ENCODE results near the gene NAV2. TPM values are rescaled to one million over a fixed set of nuclear protein-coding genes. Genes with fewer than 3 reads are reported as not detected.

The NAV2 gene
- total and polyA plus RNA-seq, 3 donors from 2014 or later = 3.4 to 6.0 (median 3.9) TPM

- Histone ChIP-seq H3K4me1 (no peaks in the 10 kb centered on the region), H3K4me3 (no peak overlapping the region), H3K27me3 (no peaks in the 10 kb centered on the region), H3K27ac (no peak overlapping the region), H3K9me3 (no peaks in the 10 kb centered on the region), H3K36me3 (ENCODE audit: low read depth, missing control alignments) (no peaks in the 10 kb centered on the region)
- 91 to 98% methylated on average over 4 of the region's 4 CpGs for WGBS, 2 donors
- intact Hi-C loops (cut with DNase I; ENCODE audit: low total_unique reads) = no loop called here
- no peak for DNase-seq
- TF ChIP-seq POLR2A (IDR thresholded peaks at IDR 0.05) = no peak
- TF ChIP-seq, protein P1, sequence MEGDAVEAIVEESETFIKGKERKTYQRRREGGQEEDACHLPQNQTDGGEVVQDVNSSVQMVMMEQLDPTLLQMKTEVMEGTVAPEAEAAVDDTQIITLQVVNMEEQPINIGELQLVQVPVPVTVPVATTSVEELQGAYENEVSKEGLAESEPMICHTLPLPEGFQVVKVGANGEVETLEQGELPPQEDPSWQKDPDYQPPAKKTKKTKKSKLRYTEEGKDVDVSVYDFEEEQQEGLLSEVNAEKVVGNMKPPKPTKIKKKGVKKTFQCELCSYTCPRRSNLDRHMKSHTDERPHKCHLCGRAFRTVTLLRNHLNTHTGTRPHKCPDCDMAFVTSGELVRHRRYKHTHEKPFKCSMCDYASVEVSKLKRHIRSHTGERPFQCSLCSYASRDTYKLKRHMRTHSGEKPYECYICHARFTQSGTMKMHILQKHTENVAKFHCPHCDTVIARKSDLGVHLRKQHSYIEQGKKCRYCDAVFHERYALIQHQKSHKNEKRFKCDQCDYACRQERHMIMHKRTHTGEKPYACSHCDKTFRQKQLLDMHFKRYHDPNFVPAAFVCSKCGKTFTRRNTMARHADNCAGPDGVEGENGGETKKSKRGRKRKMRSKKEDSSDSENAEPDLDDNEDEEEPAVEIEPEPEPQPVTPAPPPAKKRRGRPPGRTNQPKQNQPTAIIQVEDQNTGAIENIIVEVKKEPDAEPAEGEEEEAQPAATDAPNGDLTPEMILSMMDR (IDR thresholded peaks at IDR 0.05) = no peak
Measured at GRCh38 chr11:19862091-19862490, 149.5 kb downstream of the NAV2 start.

DNA sequence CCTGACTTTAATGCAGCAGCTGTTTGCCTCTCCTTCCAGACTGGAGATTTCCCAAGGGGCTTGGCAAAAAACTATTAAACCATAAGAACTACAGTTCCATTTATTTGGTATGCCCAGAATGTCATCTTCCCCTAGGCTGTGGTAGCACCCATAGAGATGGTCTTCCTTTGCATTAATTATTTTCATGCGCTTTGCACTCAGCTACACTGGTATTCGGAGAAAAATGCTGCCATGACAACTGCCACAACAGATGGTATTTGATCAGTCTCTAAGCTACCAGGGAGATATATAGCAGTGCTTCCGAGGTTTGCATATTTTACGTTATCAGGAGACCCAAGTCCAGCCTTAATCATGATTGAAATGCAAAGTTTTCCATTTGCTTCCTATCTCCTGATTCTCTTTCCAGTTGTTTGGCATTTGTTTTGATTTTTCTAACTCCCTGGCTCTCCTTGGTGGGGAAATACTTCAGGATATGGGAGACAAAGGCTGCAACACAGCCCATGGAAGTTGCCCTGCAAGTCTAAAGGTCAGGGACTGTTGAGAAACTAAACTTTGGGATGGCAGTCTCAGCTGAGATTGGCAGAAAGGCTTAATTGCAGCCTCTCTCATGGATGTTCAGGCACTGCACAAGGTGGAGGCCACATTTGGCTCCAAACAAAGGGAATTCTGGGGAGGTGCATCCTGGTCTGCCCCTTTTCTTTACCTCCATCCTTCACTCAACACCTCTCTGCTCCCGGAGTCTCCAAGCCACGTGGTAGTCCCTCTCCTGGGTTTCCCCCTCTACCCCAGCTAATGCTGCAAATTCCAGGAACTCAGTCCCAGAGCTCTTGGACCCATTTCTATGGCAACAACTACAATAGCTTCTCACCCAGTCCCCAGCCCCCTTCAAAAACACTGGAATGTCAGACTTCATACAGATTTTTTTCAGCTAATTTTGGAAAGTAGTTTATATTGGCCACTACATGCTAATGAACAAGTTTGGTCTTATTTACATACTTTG lies 151.8 kb downstream of the NAV2 start:
- TF ChIP-seq POLR2A (IDR thresholded peaks at IDR 0.05) = no peak
- DNase-seq = no peak
- Histone ChIP-seq H3K27ac (no peak overlapping the region), H3K4me1 (no peaks in the 10 kb centered on the region), H3K36me3 (ENCODE audit: low read depth, missing control alignments) (no peaks in the 10 kb centered on the region), H3K9me3 (no peaks in the 10 kb centered on the region), H3K27me3 (no peaks in the 10 kb centered on the region), H3K4me3 (no peak overlapping the region)
- 74 to 86% methylated on average over 6 of the region's 6 CpGs for WGBS, 2 donors
- intact Hi-C loops (cut with DNase I; ENCODE audit: low total_unique reads) = no loop called here

- no peaks in the 10 kb centered on the region for H3K9me3 ChIP-seq
- 83 to 97% methylated on average over 3 of the region's 3 CpGs for WGBS, 2 donors
- no peaks in the 10 kb centered on the region for H3K36me3 ChIP-seq (ENCODE audit: low read depth, missing control alignments)
- H3K4me3 ChIP-seq = no peak overlapping the region
- intact Hi-C loops (cut with DNase I; ENCODE audit: low total_unique reads) = no loop called here
- H3K27ac ChIP-seq = no peak overlapping the region
- H3K4me1 ChIP-seq = no peaks in the 10 kb centered on the region
- TF ChIP-seq, protein P1 (IDR thresholded peaks at IDR 0.05) = no peak
- TF ChIP-seq POLR2A (IDR thresholded peaks at IDR 0.05) = no peak
- H3K27me3 ChIP-seq = no peaks in the 10 kb centered on the region
- DNase-seq = no peak
Measured at GRCh38 chr11:19866037-19866436, 153.4 kb downstream of the NAV2 start.

- Histone ChIP-seq H3K36me3 (ENCODE audit: low read depth, missing control alignments) (no peaks in the 10 kb centered on the region), H3K4me3 (no peak overlapping the region), H3K27me3 (no peaks in the 10 kb centered on the region), H3K4me1 (no peaks in the 10 kb centered on the region), H3K27ac (no peak overlapping the region), H3K9me3 (no peaks in the 10 kb centered on the region)
- intact Hi-C loops (cut with DNase I; ENCODE audit: low total_unique reads) = no loop called here
- no peak for DNase-seq
- no peak for TF ChIP-seq POLR2A (IDR thresholded peaks at IDR 0.05)
- TF ChIP-seq, protein P1 (IDR thresholded peaks at IDR 0.05) = no peak
- 91 to 96% methylated on average over 4 of the region's 4 CpGs for WGBS, 2 donors
Measured at GRCh38 chr11:19866521-19866920, 153.9 kb downstream of the NAV2 start.

- Histone ChIP-seq H3K4me1 (no peaks in the 10 kb centered on the region), H3K36me3 (ENCODE audit: low read depth, missing control alignments) (no peaks in the 10 kb centered on the region), H3K27ac (no peak overlapping the region), H3K27me3 (no peaks in the 10 kb centered on the region), H3K9me3 (no peaks in the 10 kb centered on the region), H3K4me3 (no peak overlapping the region)
- no peak for DNase-seq
- intact Hi-C loops (cut with DNase I; ENCODE audit: low total_unique reads) = no loop called here
- TF ChIP-seq, protein P1 (IDR thresholded peaks at IDR 0.05) = no peak
- TF ChIP-seq POLR2A (IDR thresholded peaks at IDR 0.05) = no peak
- WGBS, 2 donors = 91 to 100% methylated on average over 1 of the region's 1 CpG
Measured at GRCh38 chr11:19867064-19867463, 154.4 kb downstream of the NAV2 start.

Measured in testis (tissue), 3 donors.